LNCAP (cell line): Measurements from ENCODE around the gene COL23A1.

Experiments
- TF ChIP-seq, protein P1 (sequence below): fragments of 450-650 bp; IDR thresholded peaks from 2 replicates; pipeline ENCODE4 v1.5.1; 2017; ENCODE audit warnings: mild to moderate bottlenecking

Gene COL23A1

DNA sequence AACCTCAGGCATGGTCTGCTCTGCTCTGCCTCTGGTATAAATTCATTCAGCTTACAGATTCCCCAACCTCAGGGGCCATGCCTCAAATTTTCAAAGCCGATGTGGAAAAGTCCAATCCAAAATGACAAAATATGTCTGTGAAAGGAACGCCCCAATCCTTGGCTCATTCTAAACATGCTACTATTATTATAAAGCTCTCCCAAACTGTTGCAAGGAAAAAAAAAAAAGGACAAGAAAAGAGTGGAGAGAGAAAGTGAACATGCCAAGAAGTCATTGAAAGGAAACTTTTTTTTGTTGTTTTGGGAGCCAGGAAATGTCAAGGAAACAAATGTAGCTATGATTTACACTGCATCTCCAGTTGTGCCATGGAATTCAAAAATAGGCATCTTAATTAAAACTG, 3.8 kb downstream of the COL23A1 start:
- TF ChIP-seq, protein P1, sequence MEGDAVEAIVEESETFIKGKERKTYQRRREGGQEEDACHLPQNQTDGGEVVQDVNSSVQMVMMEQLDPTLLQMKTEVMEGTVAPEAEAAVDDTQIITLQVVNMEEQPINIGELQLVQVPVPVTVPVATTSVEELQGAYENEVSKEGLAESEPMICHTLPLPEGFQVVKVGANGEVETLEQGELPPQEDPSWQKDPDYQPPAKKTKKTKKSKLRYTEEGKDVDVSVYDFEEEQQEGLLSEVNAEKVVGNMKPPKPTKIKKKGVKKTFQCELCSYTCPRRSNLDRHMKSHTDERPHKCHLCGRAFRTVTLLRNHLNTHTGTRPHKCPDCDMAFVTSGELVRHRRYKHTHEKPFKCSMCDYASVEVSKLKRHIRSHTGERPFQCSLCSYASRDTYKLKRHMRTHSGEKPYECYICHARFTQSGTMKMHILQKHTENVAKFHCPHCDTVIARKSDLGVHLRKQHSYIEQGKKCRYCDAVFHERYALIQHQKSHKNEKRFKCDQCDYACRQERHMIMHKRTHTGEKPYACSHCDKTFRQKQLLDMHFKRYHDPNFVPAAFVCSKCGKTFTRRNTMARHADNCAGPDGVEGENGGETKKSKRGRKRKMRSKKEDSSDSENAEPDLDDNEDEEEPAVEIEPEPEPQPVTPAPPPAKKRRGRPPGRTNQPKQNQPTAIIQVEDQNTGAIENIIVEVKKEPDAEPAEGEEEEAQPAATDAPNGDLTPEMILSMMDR: no peak

DNA sequence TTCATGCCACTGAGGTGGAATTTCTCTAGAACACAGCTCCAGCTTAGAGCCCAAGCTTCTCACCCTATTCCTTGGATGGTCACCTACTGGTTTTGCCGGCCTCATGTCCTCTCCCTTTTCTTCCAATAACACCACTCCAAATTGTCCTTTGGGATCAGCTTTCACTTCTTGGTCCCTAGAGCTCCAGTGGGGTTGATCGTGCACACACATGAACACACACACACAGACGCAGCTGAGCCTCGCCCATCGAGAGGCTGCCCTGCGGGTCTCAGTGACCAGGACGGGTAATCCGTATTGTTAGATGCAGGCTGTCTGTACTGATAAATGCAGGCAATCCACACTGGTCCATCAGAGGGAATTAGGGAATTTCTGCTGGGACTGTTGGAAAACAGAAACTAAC, 6.9 kb downstream of the COL23A1 start:
- TF ChIP-seq, protein P1: no peak

DNA sequence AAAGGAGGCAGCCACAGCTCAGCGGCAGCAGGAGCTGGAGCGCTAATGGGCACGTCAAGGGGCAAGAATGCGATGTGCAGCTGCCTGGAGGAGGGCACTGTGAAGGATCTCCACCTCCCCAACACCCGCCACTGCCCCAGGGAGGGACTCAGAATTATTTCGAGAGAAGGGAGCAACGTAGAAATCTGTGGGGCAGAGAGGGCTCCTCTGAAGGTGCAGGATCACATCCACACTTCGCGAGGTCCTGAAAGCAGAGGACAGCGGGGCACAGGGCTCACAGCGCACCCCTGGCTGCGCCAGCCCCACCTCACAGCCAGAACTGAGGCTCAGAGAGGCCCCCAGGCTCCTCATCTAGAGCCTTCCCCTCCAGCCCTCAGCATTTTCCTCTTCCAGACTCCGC, 7.9 kb downstream of the COL23A1 start:
- TF ChIP-seq, protein P1: no peak

DNA sequence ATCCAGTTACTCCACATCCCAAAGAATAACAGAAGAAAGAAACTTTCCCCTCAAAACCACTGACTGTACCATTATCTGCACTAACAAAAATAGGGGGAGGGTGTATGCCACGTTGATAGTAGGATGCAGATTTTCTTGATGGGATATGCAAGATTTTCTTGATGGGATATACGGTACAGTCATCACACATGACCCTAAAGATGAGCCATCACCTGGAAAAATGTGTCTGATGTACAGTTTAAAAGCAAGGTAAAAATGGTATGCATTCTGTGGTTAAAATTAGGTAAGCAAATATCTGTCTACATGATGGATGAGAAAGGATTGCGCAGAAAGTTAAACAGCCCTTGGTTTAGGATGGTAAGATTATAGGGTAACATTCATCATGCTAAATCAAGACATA, 8.6 kb downstream of the COL23A1 start:
- TF ChIP-seq, protein P1: no peak

DNA sequence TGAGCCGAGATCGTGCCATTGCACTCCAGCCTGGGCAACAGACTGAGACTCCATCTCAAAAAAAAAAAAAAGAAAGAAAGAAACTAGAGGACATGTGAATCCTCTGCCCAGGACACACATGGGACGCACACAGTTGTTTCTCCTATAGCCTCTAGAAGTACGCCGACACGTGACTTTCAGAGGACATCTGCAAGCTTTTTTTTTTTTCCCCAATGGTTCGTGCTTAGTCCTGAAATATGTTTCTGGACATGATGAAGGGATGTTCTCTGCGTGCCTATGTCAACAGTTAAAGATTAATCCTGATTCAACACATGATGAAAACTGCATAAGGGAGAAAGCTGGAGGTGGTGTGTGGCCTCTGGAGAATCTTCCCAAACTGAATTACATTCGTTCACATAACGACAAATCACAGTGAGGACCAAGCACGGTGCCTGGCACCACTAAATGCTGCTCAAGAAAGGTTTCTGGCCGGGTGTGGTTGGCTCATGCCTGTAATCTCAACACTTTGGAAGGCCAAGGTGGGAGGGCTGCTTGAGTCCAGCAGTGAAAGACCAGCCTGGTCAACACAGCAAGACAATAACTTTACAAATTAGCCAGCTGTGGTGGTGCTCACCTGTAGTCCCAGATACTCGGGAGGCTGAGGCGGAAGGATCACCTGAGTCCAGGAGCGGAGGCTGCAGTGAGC, 9.8 kb downstream of the COL23A1 start:
- TF ChIP-seq, protein P1: no peak

DNA sequence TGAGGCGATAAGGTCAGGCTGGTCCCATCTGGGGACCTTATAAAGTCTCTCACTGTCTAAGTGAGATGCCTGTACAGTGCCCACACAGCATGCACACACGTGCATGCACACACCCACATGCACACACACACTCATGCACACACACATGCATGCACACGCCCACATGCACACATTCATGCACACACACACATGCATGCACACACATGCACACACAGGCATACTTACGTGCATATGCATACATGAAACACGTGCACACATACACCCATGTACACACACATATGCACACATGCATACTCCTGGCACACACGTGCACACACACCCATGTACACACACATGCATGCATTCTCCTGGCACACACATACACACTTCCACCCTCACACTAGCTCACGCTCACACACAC, 12.2 kb downstream of the COL23A1 start:
- TF ChIP-seq, protein P1: no peak

DNA sequence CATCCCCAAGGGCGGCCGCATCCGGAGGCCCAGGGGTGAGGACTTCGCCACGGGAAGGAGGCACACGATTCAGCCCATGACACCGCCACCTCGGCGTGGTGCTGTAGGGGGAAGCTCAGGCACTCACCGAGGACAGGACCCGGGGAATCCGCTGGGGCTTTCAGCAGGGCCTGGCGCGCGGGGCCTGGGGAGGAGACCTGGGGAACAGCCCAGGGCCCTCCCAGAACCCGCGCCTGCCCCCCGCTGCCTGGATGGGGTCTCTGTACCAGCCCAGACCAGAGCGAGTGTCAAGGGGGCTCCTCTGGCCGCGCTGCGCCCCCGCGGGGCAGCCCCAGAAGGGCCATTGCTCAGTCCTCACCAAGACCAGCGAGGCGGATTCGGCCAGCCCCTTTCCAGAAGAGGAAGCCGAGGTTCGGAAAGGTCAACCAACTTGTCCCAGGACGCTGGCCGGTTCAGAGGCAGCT, 12.8 kb downstream of the COL23A1 start:
- TF ChIP-seq, protein P1: no peak
